Lung (tissue), 12 donors: ENCODE results near the gene GSC. TPM values are rescaled to one million over a fixed set of nuclear protein-coding genes. Genes with fewer than 3 reads are reported as not detected.

Experiments
- ATAC-seq: fragments of 200-7000 bp; cut with Tn5 transposase; one replicate; pipeline ENCODE4 v1.9.1; 2020; ENCODE audit warnings: moderate number of reproducible peaks; ENCODE audit not compliant: insufficient read depth, low FRiP score
- DNase-seq, 3 donors: peaks; one replicate each; pipeline ENCODE4 v3.0.0-alpha.2; 2013 to 2017
- H3K27ac ChIP-seq, 2 donors: one replicate each; pipeline ENCODE4 v1.5.1; 2013; ENCODE audit warnings: mild to moderate bottlenecking in 2 of 2, moderate library complexity in 2 of 2, control low read depth in 1 of 2, inconsistent platforms in 1 of 2, low read depth in 1 of 2, low read length in 1 of 2
- H3K27me3 ChIP-seq, 3 donors: one replicate each; pipeline ENCODE4 v1.5.1; 2013; ENCODE audit warnings: low read length in 2 of 3; ENCODE audit not compliant: control insufficient read depth in 3 of 3, insufficient read depth in 3 of 3
- H3K36me3 ChIP-seq, 4 donors: one replicate each; pipeline ENCODE4 v1.5.1; 2013; ENCODE audit warnings: low read length in 4 of 4, mild to moderate bottlenecking in 1 of 4, moderate library complexity in 1 of 4; ENCODE audit not compliant: control insufficient read depth in 4 of 4, insufficient read depth in 4 of 4
- H3K4me1 ChIP-seq, 5 donors: one replicate each; pipeline ENCODE4 v1.5.1; 2013; ENCODE audit warnings: low read length in 5 of 5, mild to moderate bottlenecking in 2 of 5, moderate library complexity in 1 of 5; ENCODE audit not compliant: control insufficient read depth in 5 of 5, insufficient read depth in 5 of 5
- H3K4me3 ChIP-seq: one replicate; pipeline ENCODE4 v1.5.1; 2013; ENCODE audit warnings: mild to moderate bottlenecking, control low read depth, moderate library complexity
- H3K9ac ChIP-seq, 2 donors: one replicate each; pipeline ENCODE4 v1.5.1; 2013; ENCODE audit warnings: low read length in 2 of 2, control low read depth in 1 of 2; ENCODE audit not compliant: insufficient read depth in 1 of 2
- H3K9me3 ChIP-seq, 4 donors: one replicate each; pipeline ENCODE4 v1.5.1; 2013; ENCODE audit warnings: low read length in 3 of 4, mild to moderate bottlenecking in 1 of 4, moderate library complexity in 1 of 4; ENCODE audit not compliant: control insufficient read depth in 4 of 4, insufficient read depth in 3 of 4
- WGBS, 2 donors: extraction: QIAGEN DNeasy Blood & Tissue Kit; methylation state at CpG; one replicate each; pipeline ENCODE4 v1.1.7; 2013; 5-methylcytosine and 5-hydroxymethylcytosine counted together
- polyA plus RNA-seq, 2 donors: library from polyadenylated mRNA; stranded (reverse); fragments of 200-250 nt; gene quantifications; one replicate each; pipeline ENCODE4 v1.2.1, GENCODE V29; 2013
- total RNA-seq, 2 donors: library from RNA; depleted of rRNA in 1 of 2; stranded (reverse); fragments of >200 nt in 1 of 2; gene quantifications; one replicate each; pipeline ENCODE4 v1.2.1, GENCODE V29; 2014 to 2021
- TF ChIP-seq, protein P1 (sequence below): IDR thresholded peaks from 2 replicates; pipeline ENCODE4 v1.5.1; 2012; ENCODE audit warnings: mild to moderate bottlenecking; ENCODE audit errors: control extremely low read depth, extremely low read depth
- donor health status: control.
- donor health status: control.
- donor health status: Bipolar disorder and iron deficiency.
- donor health status: healthy.
- donor health status: DM: yes; HTN: yes; CAD: no.

GSC gene
- total and polyA plus RNA-seq, 4 donors: 0.03 to 0.21 (median 0.08) TPM; not detected in 1

- ATAC-seq (no peak), DNase-seq (peak in 1 of 3 donors; percentile 20)
- TF ChIP-seq, protein P1, sequence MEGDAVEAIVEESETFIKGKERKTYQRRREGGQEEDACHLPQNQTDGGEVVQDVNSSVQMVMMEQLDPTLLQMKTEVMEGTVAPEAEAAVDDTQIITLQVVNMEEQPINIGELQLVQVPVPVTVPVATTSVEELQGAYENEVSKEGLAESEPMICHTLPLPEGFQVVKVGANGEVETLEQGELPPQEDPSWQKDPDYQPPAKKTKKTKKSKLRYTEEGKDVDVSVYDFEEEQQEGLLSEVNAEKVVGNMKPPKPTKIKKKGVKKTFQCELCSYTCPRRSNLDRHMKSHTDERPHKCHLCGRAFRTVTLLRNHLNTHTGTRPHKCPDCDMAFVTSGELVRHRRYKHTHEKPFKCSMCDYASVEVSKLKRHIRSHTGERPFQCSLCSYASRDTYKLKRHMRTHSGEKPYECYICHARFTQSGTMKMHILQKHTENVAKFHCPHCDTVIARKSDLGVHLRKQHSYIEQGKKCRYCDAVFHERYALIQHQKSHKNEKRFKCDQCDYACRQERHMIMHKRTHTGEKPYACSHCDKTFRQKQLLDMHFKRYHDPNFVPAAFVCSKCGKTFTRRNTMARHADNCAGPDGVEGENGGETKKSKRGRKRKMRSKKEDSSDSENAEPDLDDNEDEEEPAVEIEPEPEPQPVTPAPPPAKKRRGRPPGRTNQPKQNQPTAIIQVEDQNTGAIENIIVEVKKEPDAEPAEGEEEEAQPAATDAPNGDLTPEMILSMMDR: no peak
- Histone ChIP-seq H3K4me3 (no peak overlapping the region), H3K36me3 (no peaks in the 10 kb centered on the region), H3K4me1 (peaks cover 0 to 21% (median 8%) of the 10 kb centered on the region in 5 donors), H3K27ac (no peak overlapping the region), H3K27me3 (peaks cover 13 to 95% (median 89%) of the 10 kb centered on the region in 3 donors), H3K9me3 (peaks cover 0 to 6% (median 0%) of the 10 kb centered on the region in 4 donors), H3K9ac (no peak overlapping the region)
- 5 to 11% methylated on average over 14 of the region's 14 CpGs for WGBS, 2 donors
Measured at GRCh38 chr14:94771906-94772490, 2.1 kb upstream of the GSC start.

DNA sequence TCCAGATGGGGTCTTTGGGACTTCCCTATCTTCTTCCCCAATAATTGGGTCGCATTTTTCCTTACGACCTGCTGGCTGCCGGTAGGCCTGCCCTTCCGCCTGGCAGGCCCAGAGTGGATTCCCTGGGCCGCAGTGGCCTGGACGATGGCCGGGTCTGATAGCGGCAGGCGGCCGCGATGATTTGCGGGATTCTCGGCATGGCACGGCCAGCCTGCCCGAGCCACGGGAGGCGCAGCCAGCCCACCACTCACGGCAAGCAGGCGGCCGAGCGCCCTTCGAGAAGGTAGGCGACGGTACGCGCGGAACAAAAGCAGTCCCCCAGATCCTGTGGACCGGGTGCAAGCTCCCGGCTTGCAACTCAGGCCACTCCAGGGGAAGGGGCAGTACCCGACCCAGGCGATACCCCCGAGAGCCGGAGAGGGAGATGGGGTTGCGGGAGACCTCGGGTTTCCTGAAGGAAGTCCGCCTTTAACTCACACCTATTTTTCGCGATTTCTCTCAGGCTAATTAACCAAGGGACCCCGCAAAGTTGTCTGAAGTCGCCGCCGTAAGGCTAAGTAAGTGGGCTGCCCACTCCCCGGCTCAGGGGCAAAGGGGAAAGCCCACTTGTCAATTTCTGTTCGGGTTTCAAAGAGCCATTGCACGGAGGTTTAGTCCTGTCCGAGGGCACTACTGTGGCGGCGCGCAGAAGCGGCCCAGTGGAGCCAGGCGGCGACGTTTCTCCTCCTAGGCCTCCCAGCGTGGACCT is 1.4 kb upstream of the GSC start:
- WGBS, 2 donors: 6 to 13% methylated on average over 54 of the region's 54 CpGs

GRCh38 chr14:94770815-94771157 is 873 bp upstream of the GSC start:
- ATAC-seq: no peak
- 16 to 30% methylated on average over 9 of the region's 9 CpGs for WGBS, 2 donors

More for the DNA sequence above, 1.4 kb upstream of the GSC start:
- Histone ChIP-seq H3K9me3 (peaks cover 0 to 6% (median 0%) of the 10 kb centered on the region in 4 donors), H3K27me3 (peaks cover 13 to 96% (median 90%) of the 10 kb centered on the region in 3 donors), H3K9ac (no peak overlapping the region), H3K4me1 (peaks cover 0 to 21% (median 8%) of the 10 kb centered on the region in 5 donors), H3K27ac (no peak overlapping the region), H3K36me3 (no peaks in the 10 kb centered on the region), H3K4me3 (no peak overlapping the region)
- DNase-seq (no peak), ATAC-seq (no peak)
- TF ChIP-seq, protein P1: no peak

More at GRCh38 chr14:94770815-94771157, 873 bp upstream of the GSC start:
- no peaks in the 10 kb centered on the region for H3K36me3 ChIP-seq
- DNase-seq: peak in 2 of 3 donors; percentile 21 to 49
- H3K4me1 ChIP-seq: peaks cover 0 to 21% (median 8%) of the 10 kb centered on the region in 5 donors
- H3K27ac ChIP-seq: no peak overlapping the region
- H3K9me3 ChIP-seq: peaks cover 0 to 6% (median 0%) of the 10 kb centered on the region in 4 donors
- no peak overlapping the region for H3K4me3 ChIP-seq
- TF ChIP-seq, protein P1: no peak
- H3K27me3 ChIP-seq: peaks cover 15 to 96% (median 89%) of the 10 kb centered on the region in 3 donors
- no peak overlapping the region for H3K9ac ChIP-seq
